ENCODE measurements around the gene PF4V1. TPM values are rescaled to one million over a fixed set of nuclear protein-coding genes. Genes with fewer than 3 reads are reported as not detected.
A peak's percentile ranks its signal among the peaks of the same experiment; 100 is the strongest.

PF4V1 gene
- total RNA-seq, 1 donor from 2014 or later: not detected

DNA sequence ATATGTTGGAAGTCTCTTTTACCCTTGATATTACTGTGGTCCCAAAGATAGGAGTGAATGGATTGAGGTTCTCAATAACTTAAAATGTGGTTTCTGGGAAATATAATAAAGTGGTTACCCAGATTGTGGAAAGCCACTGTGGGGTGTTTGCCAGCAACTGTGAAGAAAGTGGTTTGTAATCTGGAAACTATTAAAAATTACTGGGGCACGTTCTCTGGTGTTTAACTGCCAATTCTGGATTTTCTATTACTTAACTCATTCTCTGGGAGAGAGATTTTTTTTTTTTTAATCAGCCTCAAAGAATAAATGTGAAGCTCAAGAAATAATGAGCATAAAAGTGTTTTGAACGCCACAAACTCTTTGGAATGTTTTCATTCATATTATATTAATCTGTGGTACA is 21.5 kb upstream of the PF4V1 start:
- Histone ChIP-seq H3K27me3 (ENCODE audit: control insufficient read depth, insufficient read depth, low read length) (no peaks in the 10 kb centered on the region), H3K4me3 (ENCODE audit: low read depth, low read length) (no peak overlapping the region), H3K36me3 (ENCODE audit: control insufficient read depth, insufficient read depth, low read length) (no peaks in the 10 kb centered on the region)
- TF ChIP-seq, protein P1, sequence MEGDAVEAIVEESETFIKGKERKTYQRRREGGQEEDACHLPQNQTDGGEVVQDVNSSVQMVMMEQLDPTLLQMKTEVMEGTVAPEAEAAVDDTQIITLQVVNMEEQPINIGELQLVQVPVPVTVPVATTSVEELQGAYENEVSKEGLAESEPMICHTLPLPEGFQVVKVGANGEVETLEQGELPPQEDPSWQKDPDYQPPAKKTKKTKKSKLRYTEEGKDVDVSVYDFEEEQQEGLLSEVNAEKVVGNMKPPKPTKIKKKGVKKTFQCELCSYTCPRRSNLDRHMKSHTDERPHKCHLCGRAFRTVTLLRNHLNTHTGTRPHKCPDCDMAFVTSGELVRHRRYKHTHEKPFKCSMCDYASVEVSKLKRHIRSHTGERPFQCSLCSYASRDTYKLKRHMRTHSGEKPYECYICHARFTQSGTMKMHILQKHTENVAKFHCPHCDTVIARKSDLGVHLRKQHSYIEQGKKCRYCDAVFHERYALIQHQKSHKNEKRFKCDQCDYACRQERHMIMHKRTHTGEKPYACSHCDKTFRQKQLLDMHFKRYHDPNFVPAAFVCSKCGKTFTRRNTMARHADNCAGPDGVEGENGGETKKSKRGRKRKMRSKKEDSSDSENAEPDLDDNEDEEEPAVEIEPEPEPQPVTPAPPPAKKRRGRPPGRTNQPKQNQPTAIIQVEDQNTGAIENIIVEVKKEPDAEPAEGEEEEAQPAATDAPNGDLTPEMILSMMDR (IDR thresholded peaks at IDR 0.05; ENCODE audit: insufficient read depth, low read length, poor library complexity, severe bottlenecking): no peak
- DNase-seq (ENCODE audit: low read depth): no peak

DNA sequence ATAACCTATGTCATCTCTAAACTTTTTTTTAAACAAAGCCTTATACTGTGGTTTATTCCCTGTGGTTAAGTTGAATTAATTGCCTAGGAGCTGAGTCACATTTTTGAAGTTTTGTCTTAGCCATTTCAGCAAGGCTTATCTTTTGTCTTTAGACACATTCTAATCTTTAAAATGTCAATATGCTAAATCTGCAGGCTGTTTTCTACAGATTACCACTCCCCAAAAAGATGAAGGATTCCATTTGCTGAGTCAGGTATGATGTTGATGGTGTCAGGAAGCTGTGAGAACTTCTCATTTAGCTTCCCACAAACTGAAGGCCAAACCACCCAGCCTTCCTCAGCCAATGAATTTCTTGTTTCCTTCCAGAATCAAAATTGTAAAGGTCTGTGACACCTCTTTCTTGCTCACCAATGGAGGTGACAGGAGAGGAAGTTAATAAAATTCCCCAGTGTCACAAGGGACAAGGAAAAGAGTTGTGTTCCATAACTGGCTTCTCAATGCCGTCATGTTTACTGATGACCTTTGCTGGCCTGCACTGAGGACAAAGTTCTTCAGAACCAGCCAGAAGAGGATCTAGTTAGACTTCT is 20.4 kb upstream of the PF4V1 start:
- H3K4me3 ChIP-seq (ENCODE audit: low read depth, low read length): no peak overlapping the region
- TF ChIP-seq, protein P1 (IDR thresholded peaks at IDR 0.05; ENCODE audit: insufficient read depth, low read length, poor library complexity, severe bottlenecking): no peak
- no peaks in the 10 kb centered on the region for H3K27me3 ChIP-seq (ENCODE audit: control insufficient read depth, insufficient read depth, low read length)
- no peaks in the 10 kb centered on the region for H3K36me3 ChIP-seq (ENCODE audit: control insufficient read depth, insufficient read depth, low read length)
- DNase-seq (ENCODE audit: low read depth): no peak

DNA sequence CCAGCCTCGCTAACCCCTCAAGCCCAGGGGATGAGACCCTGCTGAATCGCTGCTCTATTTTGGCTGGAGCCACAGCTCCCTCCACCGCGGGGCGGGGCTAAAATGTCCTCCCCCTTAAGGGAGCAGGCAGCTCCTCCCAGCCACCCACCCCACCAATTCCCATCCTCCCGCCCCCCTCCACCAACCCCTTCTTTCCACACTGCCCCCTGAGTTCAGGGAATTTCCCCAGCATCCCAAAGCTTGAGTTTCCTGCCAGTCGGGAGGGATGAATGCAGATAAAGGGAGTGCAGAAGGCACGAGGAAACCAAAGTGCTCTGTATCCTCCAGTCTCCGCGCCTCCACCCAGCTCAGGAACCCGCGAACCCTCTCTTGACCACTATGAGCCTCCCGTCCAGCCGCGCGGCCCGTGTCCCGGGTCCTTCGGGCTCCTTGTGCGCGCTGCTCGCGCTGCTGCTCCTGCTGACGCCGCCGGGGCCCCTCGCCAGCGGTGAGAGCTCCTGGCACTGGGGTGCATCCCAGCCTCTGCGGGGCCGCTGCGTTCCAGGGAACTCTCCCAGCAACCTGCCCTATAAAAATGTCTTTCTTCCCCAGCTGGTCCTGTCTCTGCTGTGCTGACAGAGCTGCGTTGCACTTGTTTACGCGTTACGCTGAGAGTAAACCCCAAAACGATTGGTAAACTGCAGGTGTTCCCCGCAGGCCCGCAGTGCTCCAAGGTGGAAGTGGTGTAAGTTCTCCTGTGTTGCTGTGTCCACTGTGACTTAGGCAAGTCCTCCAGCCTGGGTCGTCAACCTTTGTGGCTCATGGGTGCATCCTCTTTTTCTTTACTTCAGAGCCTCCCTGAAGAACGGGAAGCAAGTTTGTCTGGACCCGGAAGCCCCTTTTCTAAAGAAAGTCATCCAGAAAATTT is 16.5 kb upstream of the PF4V1 start, which contains the start of gene CXCL6:
Gene CXCL6, plus strand, starts transcription at position 306 of the 907 bp plus-strand sequence. Its CDS starts 73 bp downstream, at position 379.
- no peaks in the 10 kb centered on the region for H3K27me3 ChIP-seq (ENCODE audit: control insufficient read depth, insufficient read depth, low read length)
- DNase-seq (ENCODE audit: low read depth): no peak
- H3K36me3 ChIP-seq (ENCODE audit: control insufficient read depth, insufficient read depth, low read length): no peaks in the 10 kb centered on the region
- TF ChIP-seq, protein P1 (IDR thresholded peaks at IDR 0.05; ENCODE audit: insufficient read depth, low read length, poor library complexity, severe bottlenecking): no peak
- H3K4me3 ChIP-seq (ENCODE audit: low read depth, low read length): peak within 1 kb of the TSS; percentile 54

DNA sequence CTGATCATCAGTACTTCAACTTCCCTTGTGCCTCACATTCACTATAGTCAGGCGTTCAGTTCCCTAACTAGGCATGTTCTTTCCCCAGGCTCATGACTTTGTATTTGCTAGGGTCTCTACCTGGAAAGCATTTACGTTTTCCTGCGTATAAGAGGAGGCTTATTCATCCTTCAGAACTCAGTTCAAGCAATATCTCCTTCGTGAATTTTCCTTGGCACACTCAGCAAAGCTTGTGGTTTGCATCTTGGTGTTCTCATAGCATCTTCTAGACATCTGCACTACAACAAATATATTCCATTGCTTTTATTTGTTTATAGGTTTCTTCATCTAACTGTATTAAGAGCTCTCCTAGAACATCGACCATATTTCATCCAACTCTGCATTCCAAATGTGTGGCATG is 14.0 kb upstream of the PF4V1 start:
- Histone ChIP-seq H3K27me3 (ENCODE audit: control insufficient read depth, insufficient read depth, low read length) (no peaks in the 10 kb centered on the region), H3K4me3 (ENCODE audit: low read depth, low read length) (no peak overlapping the region), H3K36me3 (ENCODE audit: control insufficient read depth, insufficient read depth, low read length) (no peaks in the 10 kb centered on the region)
- DNase-seq (ENCODE audit: low read depth): no peak
- TF ChIP-seq, protein P1 (IDR thresholded peaks at IDR 0.05; ENCODE audit: insufficient read depth, low read length, poor library complexity, severe bottlenecking): no peak

DNA sequence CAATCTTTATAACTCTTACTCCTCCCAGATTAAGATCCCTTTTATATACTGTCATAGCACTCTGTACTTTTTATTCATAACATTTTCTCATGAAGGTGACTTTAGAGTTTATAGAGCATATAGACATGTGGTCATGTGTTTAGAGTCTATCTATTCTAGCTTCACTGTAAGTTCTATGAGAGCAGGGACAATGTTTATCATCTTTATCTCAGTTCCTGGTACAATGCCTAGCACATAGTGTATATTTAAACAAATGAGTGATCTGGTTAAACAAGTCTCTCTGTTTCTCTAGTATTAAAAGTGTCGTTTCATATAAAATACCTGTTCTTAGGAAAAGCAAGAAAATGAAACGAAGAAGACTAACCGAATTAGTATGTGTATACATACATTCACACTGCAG is 13.4 kb upstream of the PF4V1 start:
- H3K36me3 ChIP-seq (ENCODE audit: control insufficient read depth, insufficient read depth, low read length): no peaks in the 10 kb centered on the region
- no peak overlapping the region for H3K4me3 ChIP-seq (ENCODE audit: low read depth, low read length)
- no peak for DNase-seq (ENCODE audit: low read depth)
- no peaks in the 10 kb centered on the region for H3K27me3 ChIP-seq (ENCODE audit: control insufficient read depth, insufficient read depth, low read length)
- TF ChIP-seq, protein P1 (IDR thresholded peaks at IDR 0.05; ENCODE audit: insufficient read depth, low read length, poor library complexity, severe bottlenecking): no peak
